GM12864 (cell line): ENCODE data around the gene SCT.

ENCODE experiments used
- DNase-seq: peaks from one replicate; pipeline ENCODE4 v3.0.0-alpha.2; 2011; ENCODE audit warnings: low read depth
- H3K4me3 ChIP-seq: 2 replicates; pipeline ENCODE4 v1.5.1; 2011; ENCODE audit warnings: mild to moderate bottlenecking, low read depth, low read length, control low read depth
- TF ChIP-seq, protein P1 (sequence below): IDR thresholded peaks from 2 replicates; pipeline ENCODE4 v1.5.1; 2011; ENCODE audit warnings: low read depth, mild to moderate bottlenecking, moderate library complexity, low read length, control low read depth, inconsistent platforms; ENCODE audit errors: missing control alignments

Gene SCT

DNA sequence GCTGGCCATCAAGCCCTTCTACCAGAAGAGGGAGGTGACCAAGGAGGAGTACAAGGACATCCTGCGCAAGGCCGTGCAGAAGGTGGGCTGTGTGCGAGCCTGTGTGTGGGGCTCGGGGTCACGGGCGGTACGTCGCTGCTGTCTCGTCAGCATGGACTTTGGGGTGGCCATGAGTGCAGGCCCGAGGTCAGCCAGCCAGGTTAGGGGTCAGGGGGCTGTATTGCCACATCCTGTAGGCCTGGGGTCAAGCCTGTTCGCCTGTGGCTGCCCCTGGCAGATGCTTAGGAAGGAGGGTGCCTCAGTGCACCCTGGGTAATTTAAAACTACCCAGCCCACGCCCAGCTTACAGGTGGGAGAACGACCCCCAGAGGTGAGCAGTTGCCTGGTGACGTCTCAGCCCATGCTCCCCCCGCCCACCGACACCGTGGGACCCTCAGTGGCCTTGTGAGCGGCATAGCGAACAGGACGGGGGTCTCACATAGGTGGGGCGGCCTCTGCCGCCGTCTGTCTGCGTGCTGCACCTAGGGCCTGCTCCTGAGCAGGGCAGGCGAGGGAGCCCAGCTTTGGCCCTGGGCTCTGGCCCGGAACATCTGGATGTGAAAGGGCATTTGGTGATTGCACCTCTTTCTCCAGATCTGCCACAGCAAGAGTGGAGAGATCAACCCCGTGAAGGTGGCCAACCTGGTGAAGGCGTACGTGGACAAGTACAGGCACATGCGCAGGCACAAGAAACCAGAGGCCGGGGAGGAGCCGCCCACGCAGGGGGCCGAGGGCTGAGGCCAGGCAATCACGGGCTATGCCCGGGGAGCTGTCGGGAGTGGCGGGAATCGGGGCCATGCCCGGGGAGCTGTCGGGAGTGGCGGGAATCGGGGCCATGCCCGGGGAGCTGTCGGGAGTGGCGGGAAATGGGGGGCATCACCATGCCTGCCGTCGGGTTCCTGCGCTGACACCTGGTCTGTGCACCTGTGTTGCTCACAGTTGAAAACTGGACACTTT is 15.7 kb downstream of the SCT start:
- TF ChIP-seq, protein P1, sequence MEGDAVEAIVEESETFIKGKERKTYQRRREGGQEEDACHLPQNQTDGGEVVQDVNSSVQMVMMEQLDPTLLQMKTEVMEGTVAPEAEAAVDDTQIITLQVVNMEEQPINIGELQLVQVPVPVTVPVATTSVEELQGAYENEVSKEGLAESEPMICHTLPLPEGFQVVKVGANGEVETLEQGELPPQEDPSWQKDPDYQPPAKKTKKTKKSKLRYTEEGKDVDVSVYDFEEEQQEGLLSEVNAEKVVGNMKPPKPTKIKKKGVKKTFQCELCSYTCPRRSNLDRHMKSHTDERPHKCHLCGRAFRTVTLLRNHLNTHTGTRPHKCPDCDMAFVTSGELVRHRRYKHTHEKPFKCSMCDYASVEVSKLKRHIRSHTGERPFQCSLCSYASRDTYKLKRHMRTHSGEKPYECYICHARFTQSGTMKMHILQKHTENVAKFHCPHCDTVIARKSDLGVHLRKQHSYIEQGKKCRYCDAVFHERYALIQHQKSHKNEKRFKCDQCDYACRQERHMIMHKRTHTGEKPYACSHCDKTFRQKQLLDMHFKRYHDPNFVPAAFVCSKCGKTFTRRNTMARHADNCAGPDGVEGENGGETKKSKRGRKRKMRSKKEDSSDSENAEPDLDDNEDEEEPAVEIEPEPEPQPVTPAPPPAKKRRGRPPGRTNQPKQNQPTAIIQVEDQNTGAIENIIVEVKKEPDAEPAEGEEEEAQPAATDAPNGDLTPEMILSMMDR: no peak
- DNase-seq: no peak
- H3K4me3 ChIP-seq: no peak overlapping the region

DNA sequence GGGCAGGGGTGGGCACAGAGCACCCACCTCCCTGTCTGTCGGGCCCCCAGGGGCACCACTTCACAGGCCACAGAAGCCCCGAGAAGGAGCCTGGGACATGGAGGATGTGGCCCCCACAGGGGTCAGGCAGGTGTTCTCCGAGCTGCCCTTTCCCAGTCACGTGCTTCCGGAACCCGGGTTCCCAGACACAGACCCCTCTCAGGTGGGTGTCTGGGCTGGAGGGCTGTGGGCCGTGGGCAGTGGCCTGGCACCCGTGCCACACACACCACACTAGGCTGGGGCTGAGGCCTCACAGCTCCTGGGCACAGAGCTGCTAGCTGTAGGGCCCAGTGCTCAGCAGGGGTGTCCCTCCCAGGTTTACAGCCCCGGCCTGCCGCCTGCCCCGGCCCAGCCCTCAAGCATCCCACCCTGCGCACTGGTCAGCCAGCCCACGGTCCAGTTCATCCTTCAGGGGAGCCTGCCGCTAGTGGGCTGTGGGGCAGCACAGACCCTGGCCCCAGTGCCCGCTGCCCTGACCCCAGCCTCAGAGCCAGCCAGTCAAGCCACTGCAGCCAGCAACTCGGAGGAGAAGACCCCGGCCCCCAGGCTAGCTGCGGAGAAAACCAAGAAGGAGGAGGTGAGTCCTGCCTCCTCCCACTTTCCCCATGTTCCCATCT is 16.7 kb downstream of the SCT start:
- H3K4me3 ChIP-seq: no peak overlapping the region
- no peak for DNase-seq
- TF ChIP-seq, protein P1: no peak

DNA sequence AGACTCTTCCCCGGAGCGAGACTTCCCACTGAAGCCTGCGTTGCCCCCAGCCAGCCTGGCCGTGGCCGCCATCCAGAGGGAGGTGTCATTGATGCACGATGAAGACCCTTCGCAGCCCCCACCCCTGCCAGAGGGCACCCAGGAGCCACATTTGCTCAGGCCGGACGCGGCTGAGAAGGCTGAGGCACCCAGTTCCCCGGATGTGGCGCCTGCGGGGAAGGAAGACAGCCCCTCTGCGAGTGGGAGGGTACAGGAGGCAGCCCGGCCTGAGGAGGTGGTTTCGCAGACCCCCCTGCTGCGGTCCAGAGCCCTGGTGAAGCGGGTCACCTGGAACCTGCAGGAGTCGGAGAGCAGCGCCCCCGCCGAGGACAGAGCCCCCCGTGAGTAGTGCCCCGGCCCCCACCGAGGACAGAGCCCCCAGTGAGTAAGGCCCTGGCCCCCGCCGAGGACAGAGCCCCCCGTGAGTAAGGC is 17.6 kb downstream of the SCT start:
- H3K4me3 ChIP-seq: no peak overlapping the region
- TF ChIP-seq, protein P1: no peak
- DNase-seq: no peak

DNA sequence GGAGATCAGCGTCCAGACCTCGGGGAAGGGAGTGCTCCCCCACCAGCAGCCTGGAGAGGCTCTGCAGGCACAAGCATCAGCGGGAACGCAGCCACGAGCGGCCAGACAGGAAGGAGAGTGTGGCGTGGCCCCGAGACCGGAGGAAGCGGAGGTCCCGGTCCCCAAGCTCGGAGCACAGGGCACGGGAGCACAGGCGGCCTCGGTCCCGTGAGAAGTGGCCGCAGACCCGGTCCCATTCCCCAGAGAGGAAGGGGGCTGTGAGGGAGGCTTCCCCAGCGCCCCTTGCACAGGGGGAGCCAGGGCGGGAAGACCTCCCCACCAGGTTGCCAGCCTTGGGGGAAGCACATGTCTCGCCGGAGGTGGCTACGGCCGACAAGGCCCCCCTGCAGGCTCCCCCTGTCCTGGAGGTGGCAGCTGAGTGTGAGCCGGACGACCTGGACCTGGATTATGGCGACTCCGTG is 18.2 kb downstream of the SCT start:
- DNase-seq: no peak
- no peak overlapping the region for H3K4me3 ChIP-seq
- TF ChIP-seq, protein P1: no peak

DNA sequence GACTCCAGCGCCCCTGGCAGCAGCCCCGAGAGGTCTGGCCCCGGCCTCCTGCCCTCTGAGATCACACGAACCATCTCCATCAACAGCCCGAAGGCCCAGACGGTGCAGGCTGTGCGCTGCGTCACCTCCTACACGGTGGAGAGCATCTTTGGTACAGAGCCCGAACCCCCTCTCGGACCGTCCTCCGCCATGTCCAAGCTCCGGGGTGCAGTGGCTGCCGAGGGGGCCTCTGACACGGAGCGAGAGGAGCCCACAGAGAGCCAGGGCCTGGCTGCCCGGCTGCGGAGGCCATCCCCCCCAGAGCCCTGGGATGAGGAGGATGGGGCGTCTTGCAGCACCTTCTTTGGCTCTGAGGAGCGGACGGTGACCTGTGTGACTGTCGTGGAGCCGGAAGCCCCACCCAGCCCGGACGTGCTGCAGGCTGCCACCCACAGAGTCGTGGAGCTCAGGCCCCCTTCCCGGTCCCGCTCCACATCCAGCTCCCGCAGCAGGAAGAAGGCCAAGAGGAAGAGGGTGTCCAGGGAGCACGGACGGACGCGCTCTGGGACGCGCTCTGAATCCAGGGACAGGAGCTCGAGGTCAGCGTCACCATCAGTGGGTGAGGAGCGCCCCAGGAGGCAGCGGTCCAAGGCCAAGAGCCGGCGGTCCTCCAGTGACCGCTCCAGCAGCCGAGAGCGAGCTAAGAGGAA is 18.9 kb downstream of the SCT start:
- no peak for DNase-seq
- H3K4me3 ChIP-seq: no peak overlapping the region
- TF ChIP-seq, protein P1: no peak

DNA sequence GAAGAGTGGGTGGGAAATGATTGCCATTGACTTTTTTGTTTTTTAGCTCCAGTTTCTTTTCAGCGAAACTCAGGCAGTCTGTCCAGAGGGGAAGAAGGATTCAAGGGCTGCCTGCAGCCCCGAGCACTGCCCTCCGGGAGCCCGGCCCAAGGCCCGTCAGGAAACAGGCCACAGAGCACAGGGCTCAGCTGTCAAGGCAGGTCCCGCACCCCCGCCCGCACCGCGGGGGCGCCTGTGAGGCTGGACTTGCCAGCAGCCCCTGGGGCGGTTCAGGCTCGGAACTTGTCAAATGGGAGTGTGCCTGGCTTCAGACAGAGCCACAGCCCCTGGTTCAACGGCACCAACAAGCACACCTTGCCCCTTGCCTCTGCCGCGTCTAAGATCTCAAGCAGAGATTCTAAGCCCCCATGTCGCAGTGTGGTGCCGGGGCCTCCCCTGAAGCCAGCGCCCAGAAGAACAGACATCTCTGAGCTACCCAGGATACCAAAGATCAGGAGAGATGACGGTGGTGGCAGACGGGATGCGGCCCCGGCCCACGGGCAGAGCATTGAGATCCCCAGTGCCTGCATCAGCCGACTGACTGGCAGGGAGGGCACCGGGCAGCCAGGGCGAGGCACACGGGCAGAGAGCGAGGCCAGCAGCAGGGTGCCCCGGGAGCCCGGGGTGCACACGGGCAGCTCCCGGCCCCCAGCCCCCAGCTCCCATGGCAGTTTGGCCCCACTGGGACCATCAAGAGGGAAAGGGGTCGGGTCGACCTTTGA is 19.8 kb downstream of the SCT start:
- TF ChIP-seq, protein P1: no peak
- no peak for DNase-seq
- no peak overlapping the region for H3K4me3 ChIP-seq
